HUES6 (cell line): ENCODE data around the gene IL1RN.

Experiments
- H3K27ac ChIP-seq: 2 replicates; pipeline ENCODE4 v1.7.0; 2013; ENCODE audit warnings: low read depth, mild to moderate bottlenecking, low read length, inconsistent platforms
- H3K27me3 ChIP-seq: 2 replicates; pipeline ENCODE4 v1.6.1; 2013; ENCODE audit warnings: low read length; ENCODE audit not compliant: control insufficient read depth, insufficient read depth
- H3K36me3 ChIP-seq: 2 replicates; pipeline ENCODE4 v1.6.1; 2013; ENCODE audit warnings: low read length; ENCODE audit not compliant: control insufficient read depth, insufficient read depth
- H3K4me1 ChIP-seq: 2 replicates; pipeline ENCODE4 v1.6.1; 2013; ENCODE audit warnings: low read length; ENCODE audit not compliant: control insufficient read depth, insufficient read depth
- H3K4me3 ChIP-seq: 2 replicates; pipeline ENCODE4 v1.5.1; 2013; ENCODE audit warnings: low read depth, low read length
- H3K9ac ChIP-seq: one replicate; pipeline ENCODE4 v1.6.1; 2013; ENCODE audit warnings: mild to moderate bottlenecking, low read length
- H3K9me3 ChIP-seq: 2 replicates; pipeline ENCODE4 v1.6.1; 2013; ENCODE audit warnings: low read depth, low read length; ENCODE audit not compliant: control insufficient read depth, insufficient read depth

The IL1RN gene

GRCh38 chr2:113141451-113141850 lies 14.1 kb downstream of the IL1RN start:
- H3K27ac ChIP-seq = no peak overlapping the region
- H3K36me3 ChIP-seq = no peaks in the 10 kb centered on the region
- no peak overlapping the region for H3K4me3 ChIP-seq
- H3K9me3 ChIP-seq = no peaks in the 10 kb centered on the region
- H3K4me1 ChIP-seq = peaks cover 5% of the 10 kb centered on the region; the same call in 1 of the 2 replicates
- no peaks in the 10 kb centered on the region for H3K27me3 ChIP-seq
- no peak overlapping the region for H3K9ac ChIP-seq

DNA sequence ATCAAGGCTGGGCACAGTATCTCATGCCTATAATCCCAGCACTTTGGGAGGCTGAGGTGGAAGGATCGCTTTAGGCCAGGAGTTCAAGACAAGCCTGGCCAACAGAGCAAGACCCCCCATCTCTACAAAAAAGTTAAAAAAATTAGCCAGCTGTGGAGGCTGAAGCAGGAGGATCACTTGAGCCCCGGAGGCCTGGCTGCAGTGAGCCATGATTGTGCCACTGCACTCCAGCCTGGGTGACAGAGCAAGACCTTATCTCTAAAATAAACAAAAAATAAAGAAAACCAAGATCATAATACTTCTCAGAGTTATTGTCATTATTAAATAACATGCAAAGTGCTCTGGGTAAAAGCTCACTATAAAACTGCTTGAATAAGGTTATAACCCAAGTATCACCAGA lies 14.9 kb downstream of the IL1RN start:
- Histone ChIP-seq H3K9me3 (no peaks in the 10 kb centered on the region), H3K9ac (no peak overlapping the region)

GRCh38 chr2:113144259-113144658 lies 16.9 kb downstream of the IL1RN start:
- H3K27me3 ChIP-seq = no peaks in the 10 kb centered on the region
- no peaks in the 10 kb centered on the region for H3K4me1 ChIP-seq
- H3K9me3 ChIP-seq = no peaks in the 10 kb centered on the region
- H3K27ac ChIP-seq = no peak overlapping the region
- H3K9ac ChIP-seq = no peak overlapping the region
- H3K4me3 ChIP-seq = no peak overlapping the region
- no peaks in the 10 kb centered on the region for H3K36me3 ChIP-seq

More for the DNA sequence above, 14.9 kb downstream of the IL1RN start:
- Histone ChIP-seq H3K27me3 (no peaks in the 10 kb centered on the region), H3K36me3 (no peaks in the 10 kb centered on the region), H3K4me3 (no peak overlapping the region), H3K4me1 (peaks cover 5% of the 10 kb centered on the region; the same call in 1 of the 2 replicates), H3K27ac (no peak overlapping the region)

DNA sequence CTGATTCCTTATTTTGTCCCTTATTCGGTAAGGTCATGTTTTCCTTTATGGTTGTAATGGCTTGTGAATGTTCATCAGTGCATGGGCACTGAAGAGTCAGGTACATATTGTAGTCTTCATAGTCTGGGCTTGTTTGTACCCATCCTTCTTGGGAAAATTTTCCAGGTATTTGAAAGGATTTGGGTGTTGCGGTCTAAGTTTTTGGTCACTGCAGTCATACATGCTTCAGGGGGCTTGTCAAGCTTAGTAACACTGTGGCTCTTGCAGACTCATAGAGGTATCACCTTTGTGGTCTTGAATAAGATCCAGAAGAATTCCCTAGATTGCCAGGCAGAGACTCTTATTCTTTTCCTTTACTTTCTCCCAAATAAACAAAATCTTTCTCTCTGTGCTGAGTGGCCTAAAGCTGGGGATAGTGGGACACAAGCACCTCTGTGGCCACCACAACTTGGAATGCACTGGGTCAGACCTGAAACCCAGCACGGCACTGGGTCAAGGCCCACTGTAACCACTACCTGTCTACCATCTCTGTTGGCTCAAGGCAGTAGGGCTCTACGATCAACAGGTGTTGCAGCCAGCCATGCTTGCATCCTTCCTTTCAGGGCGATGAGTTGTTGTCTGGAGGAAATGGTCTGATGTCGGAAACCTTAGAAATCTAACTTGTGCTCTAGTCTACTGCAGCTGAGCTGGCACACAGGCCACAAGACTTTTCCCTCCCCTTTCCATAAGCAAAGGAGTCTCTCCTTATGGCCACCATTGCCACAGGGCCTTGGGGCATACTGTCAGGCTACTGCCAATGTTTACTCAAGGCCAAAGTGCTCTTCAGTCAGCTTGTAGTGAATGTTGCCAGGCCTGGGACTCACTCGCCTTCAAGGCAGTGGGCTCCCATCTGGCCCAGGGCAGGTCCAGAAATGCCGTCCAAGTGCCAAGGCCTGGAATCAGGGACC lies 21.5 kb downstream of the IL1RN start:
- H3K9me3 ChIP-seq = no peaks in the 10 kb centered on the region
- H3K4me1 ChIP-seq = no peaks in the 10 kb centered on the region
- no peak overlapping the region for H3K9ac ChIP-seq
- no peaks in the 10 kb centered on the region for H3K36me3 ChIP-seq
- no peak overlapping the region for H3K27ac ChIP-seq
- no peaks in the 10 kb centered on the region for H3K27me3 ChIP-seq
- no peak overlapping the region for H3K4me3 ChIP-seq

GRCh38 chr2:113149553-113150257 lies 22.3 kb downstream of the IL1RN start:
- H3K4me3 ChIP-seq = no peak overlapping the region
- no peaks in the 10 kb centered on the region for H3K9me3 ChIP-seq
- H3K27ac ChIP-seq = no peak overlapping the region
- no peak overlapping the region for H3K9ac ChIP-seq
- H3K36me3 ChIP-seq = no peaks in the 10 kb centered on the region
- no peaks in the 10 kb centered on the region for H3K27me3 ChIP-seq
- no peaks in the 10 kb centered on the region for H3K4me1 ChIP-seq

DNA sequence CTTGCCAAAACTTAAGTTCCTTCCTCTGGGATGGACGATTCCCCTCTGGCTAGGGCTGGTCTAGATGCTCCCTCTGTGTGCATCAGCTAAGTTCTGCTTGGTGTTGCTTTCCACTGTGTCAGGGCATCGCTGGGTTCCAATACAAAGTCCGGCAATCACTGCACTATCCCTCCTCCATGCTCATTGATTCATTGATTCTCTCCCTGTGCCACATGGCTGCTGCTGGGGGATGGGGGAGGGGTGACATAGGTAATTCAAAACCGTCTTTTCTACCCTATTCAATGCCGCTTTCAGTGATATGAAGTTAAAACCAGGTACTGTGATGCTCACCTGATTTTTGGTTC lies 22.8 kb downstream of the IL1RN start:
- no peak overlapping the region for H3K4me3 ChIP-seq
- H3K9me3 ChIP-seq = no peaks in the 10 kb centered on the region
- no peak overlapping the region for H3K9ac ChIP-seq
- no peaks in the 10 kb centered on the region for H3K27me3 ChIP-seq
- H3K4me1 ChIP-seq = no peaks in the 10 kb centered on the region
- no peaks in the 10 kb centered on the region for H3K36me3 ChIP-seq
- no peak overlapping the region for H3K27ac ChIP-seq

GRCh38 chr2:113155331-113155730 lies 27.9 kb downstream of the IL1RN start:
- Histone ChIP-seq H3K9me3 (no peaks in the 10 kb centered on the region), H3K9ac (no peak overlapping the region), H3K4me3 (no peak overlapping the region), H3K27ac (no peak overlapping the region), H3K4me1 (peaks cover 19% of the 10 kb centered on the region), H3K27me3 (peaks cover 32% of the 10 kb centered on the region), H3K36me3 (no peaks in the 10 kb centered on the region)

DNA sequence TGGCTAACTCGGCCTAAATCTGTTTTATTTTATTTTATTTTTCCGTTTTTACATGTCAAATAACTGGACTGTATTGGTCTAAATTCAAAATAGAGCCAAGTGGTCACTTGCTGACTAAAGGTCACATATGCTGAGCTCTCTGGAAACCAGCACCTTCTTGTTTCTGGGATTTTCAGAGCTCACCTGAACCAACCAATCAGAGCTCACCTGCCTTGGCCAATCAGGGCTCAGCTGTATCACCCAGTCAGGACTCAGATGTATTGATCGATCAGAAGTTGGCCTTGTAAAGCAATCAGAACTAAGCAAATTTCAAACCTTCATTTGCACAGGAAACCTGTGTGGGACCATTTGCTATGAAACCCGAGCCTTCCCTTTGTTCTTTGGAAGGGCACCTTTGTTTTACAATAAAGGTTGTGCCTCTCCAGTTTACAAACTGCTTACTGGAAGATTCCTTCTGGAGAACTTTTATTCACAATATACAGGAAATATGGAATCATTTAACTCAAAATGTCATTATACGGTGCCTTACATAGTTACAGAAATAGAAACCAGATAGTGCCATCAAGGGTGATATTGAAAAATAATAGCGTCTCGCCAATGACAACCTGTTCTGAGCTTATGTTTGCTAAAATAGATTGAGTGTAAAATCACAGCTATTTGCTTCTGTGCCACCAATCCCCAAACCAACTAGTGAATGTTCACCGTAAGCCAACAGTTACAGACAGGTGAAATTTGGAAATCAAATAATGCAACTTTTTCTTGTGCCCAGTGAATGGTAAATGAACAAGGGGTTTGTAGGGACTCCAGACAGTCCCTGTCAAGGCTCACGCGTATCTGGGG lies 29.1 kb downstream of the IL1RN start:
- Histone ChIP-seq H3K4me3 (peak overlapping the region; percentile 47), H3K9ac (no peak overlapping the region), H3K4me1 (peaks cover 19% of the 10 kb centered on the region), H3K27me3 (peaks cover 32% of the 10 kb centered on the region), H3K9me3 (no peaks in the 10 kb centered on the region), H3K27ac (no peak overlapping the region), H3K36me3 (no peaks in the 10 kb centered on the region)

DNA sequence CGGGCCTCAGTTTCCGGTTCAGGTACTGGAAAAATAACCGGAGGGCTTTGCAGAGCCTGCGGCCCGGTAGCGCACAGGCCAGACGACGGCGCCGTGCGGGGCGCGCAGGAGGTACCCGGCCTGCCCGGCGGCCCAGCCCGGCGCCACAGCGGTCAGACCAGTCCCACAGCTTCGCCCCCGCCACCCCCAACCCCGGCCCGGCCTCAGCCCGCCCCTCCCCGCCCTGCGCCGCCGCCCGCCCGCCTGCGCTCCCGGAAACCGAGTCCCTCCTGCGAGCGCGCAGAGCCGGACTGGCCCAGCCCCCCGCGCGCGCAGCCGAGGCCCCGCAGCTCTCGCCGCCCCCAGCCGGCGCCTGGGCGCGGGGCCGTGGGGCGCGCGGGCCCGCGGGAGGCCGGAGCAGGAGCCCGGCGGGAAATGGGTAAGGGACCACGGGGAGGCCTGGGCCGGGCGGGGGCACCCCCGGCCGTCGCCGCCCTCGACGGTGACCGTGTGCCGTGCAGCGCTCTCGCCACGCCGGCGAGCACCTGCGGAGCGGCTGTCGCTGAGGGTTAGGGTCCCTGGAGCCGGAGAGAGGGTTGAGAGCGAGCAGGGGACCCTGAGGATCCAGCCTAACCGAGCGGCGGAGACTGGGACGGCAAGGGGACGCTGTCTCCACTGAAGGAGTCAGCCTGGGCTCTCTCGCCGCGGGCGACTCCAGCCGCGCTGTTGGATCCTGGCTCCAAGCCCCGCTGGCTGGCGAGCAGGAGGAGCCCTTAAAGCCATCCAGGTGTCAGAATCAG lies 29.9 kb downstream of the IL1RN start:
- Histone ChIP-seq H3K27me3 (peaks cover 32% of the 10 kb centered on the region), H3K36me3 (no peaks in the 10 kb centered on the region), H3K9me3 (no peaks in the 10 kb centered on the region), H3K4me1 (peaks cover 19% of the 10 kb centered on the region), H3K4me3 (peak overlapping the region; percentile 69), H3K9ac (peak overlapping the region; percentile 67), H3K27ac (no peak overlapping the region)
